NT2/D1 (cell line): ENCODE results near the gene CHRNB1.

Experiments used
- DNase-seq: peaks from one replicate; pipeline ENCODE4 v3.0.0-alpha.2; 2011; ENCODE audit warnings: low read depth, low spot score
- H3K27me3 ChIP-seq: 2 replicates; pipeline ENCODE4 v1.6.0; 2011; ENCODE audit warnings: mild to moderate bottlenecking; ENCODE audit not compliant: insufficient read length, insufficient read depth
- H3K36me3 ChIP-seq: 2 replicates; pipeline ENCODE4 v1.6.1; 2011; ENCODE audit warnings: mild to moderate bottlenecking, low read length, mixed read lengths; ENCODE audit not compliant: insufficient read depth, insufficient read length
- H3K4me1 ChIP-seq: 2 replicates; pipeline ENCODE4 v1.5.1; 2011; ENCODE audit not compliant: insufficient read depth, insufficient read length
- H3K4me3 ChIP-seq: 2 replicates; pipeline ENCODE4 v1.5.1; 2011; ENCODE audit warnings: low read depth; ENCODE audit not compliant: insufficient read length
- H3K9ac ChIP-seq: 2 replicates; pipeline ENCODE4 v1.6.0; 2011; ENCODE audit warnings: low read depth; ENCODE audit not compliant: insufficient read length
- H3K9me3 ChIP-seq: 2 replicates; pipeline ENCODE4 v1.5.1; 2011; ENCODE audit warnings: mild to moderate bottlenecking, low read length; ENCODE audit not compliant: insufficient read depth
- SUZ12 ChIP-seq: IDR thresholded peaks from 2 replicates; pipeline ENCODE4 v1.6.1; 2011; ENCODE audit not compliant: insufficient read length, insufficient read depth; ENCODE audit errors: extremely low read depth
- YY1 ChIP-seq: IDR thresholded peaks from 2 replicates; pipeline ENCODE4 v1.6.1; 2011; ENCODE audit not compliant: insufficient read length, insufficient read depth
- ZNF274 ChIP-seq: IDR thresholded peaks from 2 replicates; pipeline ENCODE4 v1.6.1; 2011; ENCODE audit warnings: mild to moderate bottlenecking, low read depth, low read length

CHRNB1 gene

GRCh38 chr17:7432296-7432695 is 12.6 kb upstream of the CHRNB1 start:
- no peak overlapping the region for H3K9ac ChIP-seq
- H3K4me1 ChIP-seq: no peaks in the 10 kb centered on the region
- no peak for DNase-seq
- H3K9me3 ChIP-seq: no peaks in the 10 kb centered on the region
- no peak for TF ChIP-seq YY1
- no peak for TF ChIP-seq ZNF274
- no peak for TF ChIP-seq SUZ12
- peaks cover 6% of the 10 kb centered on the region for H3K27me3 ChIP-seq
- H3K4me3 ChIP-seq: no peak overlapping the region
- no peaks in the 10 kb centered on the region for H3K36me3 ChIP-seq

GRCh38 chr17:7435676-7436555 is 8.9 kb upstream of the CHRNB1 start:
- H3K4me1 ChIP-seq: peaks cover 9% of the 10 kb centered on the region
- DNase-seq: no peak

GRCh38 chr17:7436556-7437368 is 8.1 kb upstream of the CHRNB1 start:
- DNase-seq: peak; percentile 63
- peak overlapping the region; percentile 74 for H3K9ac ChIP-seq
- peak overlapping the region; percentile 44 for H3K4me3 ChIP-seq
- H3K4me1 ChIP-seq: peaks cover 9% of the 10 kb centered on the region
- TF ChIP-seq SUZ12 (no peak), YY1 (no peak), ZNF274 (no peak)
- peaks cover 34% of the 10 kb centered on the region for H3K27me3 ChIP-seq
- H3K9me3 ChIP-seq: no peaks in the 10 kb centered on the region
- no peaks in the 10 kb centered on the region for H3K36me3 ChIP-seq

More at GRCh38 chr17:7435676-7436555, 8.9 kb upstream of the CHRNB1 start:
- H3K4me3 ChIP-seq: peak overlapping the region; percentile 44
- peak overlapping the region; percentile 58 for H3K9ac ChIP-seq
- TF ChIP-seq ZNF274 (no peak), YY1 (no peak), SUZ12 (no peak)
- no peaks in the 10 kb centered on the region for H3K9me3 ChIP-seq
- H3K36me3 ChIP-seq: no peaks in the 10 kb centered on the region
- H3K27me3 ChIP-seq: peaks cover 31% of the 10 kb centered on the region

- H3K27me3 ChIP-seq: peaks cover 41% of the 10 kb centered on the region
- peak overlapping the region; percentile 39 for H3K4me3 ChIP-seq
These were observed 7.4 kb upstream of the CHRNB1 start for GRCh38 chr17:7437369-7437863.

GRCh38 chr17:7437950-7438614 is 6.8 kb upstream of the CHRNB1 start:
- TF ChIP-seq YY1 (no peak), ZNF274 (no peak), SUZ12 (no peak)
- Histone ChIP-seq H3K4me3 (peak overlapping the region; percentile 39), H3K9me3 (no peaks in the 10 kb centered on the region), H3K36me3 (no peaks in the 10 kb centered on the region), H3K4me1 (peaks cover 9% of the 10 kb centered on the region), H3K9ac (peak overlapping the region; percentile 74), H3K27me3 (peaks cover 44% of the 10 kb centered on the region)
- no peak for DNase-seq

More at GRCh38 chr17:7437369-7437863, 7.4 kb upstream of the CHRNB1 start:
- H3K9ac ChIP-seq: peak overlapping the region; percentile 74
- H3K9me3 ChIP-seq: no peaks in the 10 kb centered on the region
- no peak for DNase-seq
- TF ChIP-seq ZNF274 (no peak), SUZ12 (no peak), YY1 (no peak)
- no peaks in the 10 kb centered on the region for H3K36me3 ChIP-seq
- H3K4me1 ChIP-seq: peaks cover 9% of the 10 kb centered on the region

- Histone ChIP-seq H3K9ac (peak overlapping the region; percentile 93), H3K4me1 (peaks cover 9% of the 10 kb centered on the region), H3K27me3 (peaks cover 52% of the 10 kb centered on the region), H3K9me3 (no peaks in the 10 kb centered on the region), H3K4me3 (peak overlapping the region; percentile 37), H3K36me3 (no peaks in the 10 kb centered on the region)
- DNase-seq: no peak
- TF ChIP-seq SUZ12: no peak
- no peak for TF ChIP-seq ZNF274
- TF ChIP-seq YY1: no peak
These were observed 6.0 kb upstream of the CHRNB1 start for GRCh38 chr17:7438656-7439460.
